HepG2 (cell line): Measurements from ENCODE around the gene DDAH2. TPM values are rescaled to one million over a fixed set of nuclear protein-coding genes. Genes with fewer than 3 reads are reported as not detected.

ENCODE experiments used
- ATAD3A ChIP-seq: sonication (generic); formaldehyde crosslinking; IDR thresholded peaks from 2 replicates; pipeline ENCODE4 v1.4.0; 2020; ENCODE audit warnings: missing genetic modification reagents
- ATF2 ChIP-seq: sonication (generic); formaldehyde crosslinking; IDR thresholded peaks from 2 replicates; pipeline ENCODE4 v1.4.0; 2020; ENCODE audit warnings: missing genetic modification reagents
- CBFB ChIP-seq: sonication (generic); formaldehyde crosslinking; IDR thresholded peaks from 2 replicates; pipeline ENCODE4 v1.4.0; 2020; ENCODE audit warnings: missing genetic modification reagents
- CENPBD1 ChIP-seq: sonication (generic); formaldehyde crosslinking; IDR thresholded peaks from 2 replicates; pipeline ENCODE4 v1.8.0; 2022; ENCODE audit warnings: missing genetic modification reagents, low read depth, mild to moderate bottlenecking, borderline replicate concordance
- FOXA1 ChIP-seq, 2 experiments: fragments of 450-650 bp in 1 of 2; sonication (generic) in 1 of 2; formaldehyde crosslinking in 1 of 2; IDR thresholded peaks; 2 replicates each; pipeline versions ENCODE4 v1.4.0 to v1.6.1; 2016 to 2020; ENCODE audit warnings: missing genetic modification reagents in 1 of 2
- GATAD2A ChIP-seq: IDR thresholded peaks from 2 replicates; pipeline ENCODE4 v1.6.1; 2016
- HMG20A ChIP-seq: IDR thresholded peaks from 2 replicates; pipeline ENCODE4 v1.6.1; 2016; ENCODE audit warnings: borderline replicate concordance
- KLF15 ChIP-seq: sonication (generic); formaldehyde crosslinking; IDR thresholded peaks from 2 replicates; pipeline ENCODE4 v1.8.1; 2023; ENCODE audit warnings: borderline replicate concordance, mild to moderate bottlenecking, inconsistent platforms, missing genetic modification reagents, mixed read lengths
- KLF16 ChIP-seq, 2 experiments: sonication (generic) in 1 of 2; formaldehyde crosslinking in 1 of 2; IDR thresholded peaks; 2 replicates each; pipeline versions ENCODE4 v1.6.1 to v1.8.0; 2016 to 2023; ENCODE audit warnings: missing genetic modification reagents in 2 of 2, missing compliant biosample characterization in 1 of 2
- NRL ChIP-seq: sonication (generic); formaldehyde crosslinking; IDR thresholded peaks from 2 replicates; pipeline ENCODE4 v1.5.0; 2020; ENCODE audit warnings: missing genetic modification reagents, mild to moderate bottlenecking, moderate library complexity, borderline replicate concordance
- PHF8 ChIP-seq: sonication (generic); formaldehyde crosslinking; IDR thresholded peaks from 2 replicates; pipeline ENCODE4 v1.5.0; 2020; ENCODE audit warnings: missing genetic modification reagents
- TBX3 ChIP-seq: fragments of 450-650 bp; IDR thresholded peaks from 2 replicates; pipeline ENCODE4 v1.6.1; 2017; ENCODE audit warnings: antibody characterized with exemption, mild to moderate bottlenecking, inconsistent platforms, borderline replicate concordance
- TCF7L2 ChIP-seq: IDR thresholded peaks from 2 replicates; pipeline ENCODE4 v1.6.1; 2011; ENCODE audit warnings: mild to moderate bottlenecking, low read depth, low read length, moderate library complexity
- ZBTB40 ChIP-seq, 2 experiments: fragments of 450-650 bp in 1 of 2; sonication (generic) in 1 of 2; formaldehyde crosslinking in 1 of 2; IDR thresholded peaks; 2 replicates each; pipeline versions ENCODE4 v1.6.1 to v1.8.0; 2016 to 2022; ENCODE audit warnings: antibody characterized with exemption in 1 of 2, mild to moderate bottlenecking in 1 of 2, missing genetic modification reagents in 1 of 2
- ZNF510 ChIP-seq: sonication (generic); formaldehyde crosslinking; IDR thresholded peaks from 2 replicates; pipeline ENCODE4 v1.4.0; 2020; ENCODE audit warnings: low read depth, mild to moderate bottlenecking, missing genetic modification reagents
- ZNF704 ChIP-seq: sonication (generic); formaldehyde crosslinking; IDR thresholded peaks from 2 replicates; pipeline ENCODE4 v1.8.1; 2023; ENCODE audit warnings: mild to moderate bottlenecking, inconsistent platforms, moderate library complexity, missing genetic modification reagents, borderline replicate concordance
- polyA plus RNA-seq, 8 experiments: library from polyadenylated mRNA; depleted of rRNA in 3 of 8; stranded (reverse) in 7 of 8; unstranded in 1 of 8; fragments of >200 nt; fragmentation: Illumina TruSeq in 4 of 8; extraction: Trizol in 4 of 8; gene quantifications; 2 replicates each; pipeline versions ENCODE4 v1.2.1 to v1.2.3, GENCODE V29; 2011 to 2016; ENCODE audit warnings: low read depth in 4 of 8, missing spikeins in 1 of 8, mixed read lengths in 1 of 8; ENCODE audit not compliant: insufficient read depth in 1 of 8
- total RNA-seq, 5 experiments: library from RNA; depleted of rRNA; stranded (reverse); fragments of >200 nt; fragmentation: Illumina TruSeq; extraction: Trizol; gene quantifications; 2 replicates each; pipeline ENCODE4 v1.2.3, GENCODE V29; 2016; ENCODE audit warnings: low read depth in 1 of 5

DDAH2 gene
- total and polyA plus RNA-seq, 2 of the 13 experiments (the other 11 are each of a cell fraction or from before 2014, with no cell fraction given): 16.4 to 21.1 TPM

GRCh38 chr6:31702819-31703716 lies 26.0 kb downstream of the DDAH2 start, which contains the start of gene ABHD16A (continued):
- no peak for TF ChIP-seq ZNF704 (CRISPR knock-in tag)
- peak; percentile 39; the same call in 1 of the 2 replicates for TF ChIP-seq ZNF510 (CRISPR knock-in tag)
- TF ChIP-seq ATF2: peak; percentile 99
- TF ChIP-seq PHF8: peak; percentile 92
- peak in 1 of 2 experiments; percentile 95; a peak in 2 of 4 replicates for TF ChIP-seq KLF16 (CRISPR knock-in tag; IDR thresholded peaks at IDR 0.05)
- peak; percentile 85 for TF ChIP-seq GATAD2A (CRISPR knock-in tag)
- no peak for TF ChIP-seq TCF7L2
- peak; percentile 87 for TF ChIP-seq TBX3
- TF ChIP-seq NRL (CRISPR knock-in tag): no peak
- TF ChIP-seq ATAD3A (CRISPR knock-in tag): no peak
- no peak for TF ChIP-seq HMG20A
- peak; percentile 55; the same call in 1 of the 2 replicates for TF ChIP-seq CBFB (CRISPR knock-in tag)
- TF ChIP-seq ZBTB40 (IDR thresholded peaks at IDR 0.05): no peak
- no peak; the same call in 1 of the 2 replicates for TF ChIP-seq ZBTB40 (CRISPR knock-in tag; IDR thresholded peaks at IDR 0.05)
- no peak for TF ChIP-seq KLF15 (CRISPR knock-in tag)
- no peak for TF ChIP-seq CENPBD1 (CRISPR knock-in tag)
- no peak for TF ChIP-seq FOXA1 (IDR thresholded peaks at IDR 0.05)
- peak; percentile 46 for TF ChIP-seq FOXA1 (CRISPR knock-in tag; IDR thresholded peaks at IDR 0.05)
